Common myeloid progenitor, CD34-positive (primary cell): ENCODE data around the gene QDPR.
"Not testable (repeated sequence)": the region's sequence is repeated elsewhere in the genome, so short reads cannot be mapped to it uniquely, and the experiment has no call there.

Experiments
- CTCF ChIA-PET: fragments of 350-600 bp; sonication (Branson Sonifier 250); formaldehyde crosslinking; loops from one replicate; lab custom pipeline; 2021; ENCODE audit warnings: antibody characterized with exemption; lab: Charles Lee
- POLR2A ChIA-PET: fragments of 350-600 bp; sonication (Branson Sonifier 250); formaldehyde crosslinking; loops from one replicate; lab custom pipeline; 2021; ENCODE audit warnings: antibody characterized with exemption; lab: Charles Lee
- DNase-seq, 3 donors: peaks; one replicate each; pipeline versions ENCODE4 v3.0.0 to v3.0.0-alpha.2; 2013
- H3K27ac ChIP-seq, 2 experiments: 1 replicate in 1 of 2; 2 replicates in 1 of 2; pipeline ENCODE4 v1.7.0; 2013; ENCODE audit warnings: inconsistent platforms in 2 of 2, low read length in 2 of 2, mild to moderate bottlenecking in 2 of 2, low read depth in 1 of 2, moderate library complexity in 1 of 2; ENCODE audit not compliant: severe bottlenecking in 2 of 2, insufficient read depth in 1 of 2, poor library complexity in 1 of 2
- H3K27me3 ChIP-seq, 5 experiments: replicated peaks in 2 of 5; 1 replicate in 3 of 5; 2 replicates in 2 of 5; pipeline versions ENCODE4 v1.6.1 to v1.7.0; 2013; ENCODE audit warnings: low read length in 4 of 5, mild to moderate bottlenecking in 2 of 5, moderate library complexity in 2 of 5, inconsistent platforms in 1 of 5; ENCODE audit not compliant: insufficient read depth in 5 of 5, control insufficient read depth in 4 of 5
- H3K36me3 ChIP-seq, 4 experiments: 1 replicate in 2 of 4; 2 replicates in 2 of 4; pipeline versions ENCODE4 v1.6.1 to v1.7.0; 2013; ENCODE audit warnings: low read length in 3 of 4, control low read depth in 1 of 4, mild to moderate bottlenecking in 1 of 4; ENCODE audit not compliant: control insufficient read depth in 4 of 4, insufficient read depth in 4 of 4
- H3K4me1 ChIP-seq, 4 experiments: 1 replicate in 3 of 4; 2 replicates in 1 of 4; pipeline versions ENCODE4 v1.6.1 to v1.7.1; 2013; ENCODE audit warnings: low read length in 3 of 4, mild to moderate bottlenecking in 3 of 4, control low read depth in 1 of 4, inconsistent platforms in 1 of 4, moderate library complexity in 1 of 4; ENCODE audit not compliant: control insufficient read depth in 4 of 4, insufficient read depth in 4 of 4; ENCODE audit errors: control extremely low read depth in 1 of 4
- H3K4me3 ChIP-seq, 7 experiments: 1 replicate in 4 of 7; 2 replicates in 3 of 7; pipeline versions ENCODE4 v1.5.1 to v1.7.0; 2013; ENCODE audit warnings: mild to moderate bottlenecking in 7 of 7, low read length in 6 of 7, moderate library complexity in 6 of 7, inconsistent platforms in 2 of 7, low read depth in 2 of 7, control low read depth in 1 of 7; ENCODE audit not compliant: insufficient read depth in 4 of 7, control insufficient read depth in 1 of 7; ENCODE audit errors: extremely low read depth in 1 of 7
- H3K9me3 ChIP-seq, 5 experiments: 1 replicate in 4 of 5; 2 replicates in 1 of 5; pipeline versions ENCODE4 v1.6.1 to v1.7.1; 2013; ENCODE audit warnings: low read length in 4 of 5, mild to moderate bottlenecking in 2 of 5, inconsistent platforms in 1 of 5, low read depth in 1 of 5, moderate library complexity in 1 of 5; ENCODE audit not compliant: control insufficient read depth in 4 of 5, insufficient read depth in 2 of 5; ENCODE audit errors: control extremely low read depth in 1 of 5
- WGBS: methylation state at CpG from one replicate; pipeline ENCODE4 v1.1.5; 2013; ENCODE audit not compliant: insufficient coverage; 5-methylcytosine and 5-hydroxymethylcytosine counted together

Gene QDPR

GRCh38 chr4:17468619-17469221 is 43.2 kb downstream of the QDPR start:
- CTCF ChIA-PET, result interaction anchor here (0.6 to 5.6 kb wide), 8 partner anchors 15 to 1176 kb away, joined by 3 to 29 read pairs (median 4); no protein-coding TSS in a partner anchor
- POLR2A ChIA-PET, result no interaction called here
- DNase-seq, result peak; percentile 24 to 52 (median 49)

GRCh38 chr4:17463606-17464005 is 48.3 kb downstream of the QDPR start:
- Histone ChIP-seq H3K27me3 (no peaks in the 10 kb centered on the region), H3K36me3 (no peaks in the 10 kb centered on the region), H3K27ac (no peak overlapping the region), H3K4me1 (no peaks in the 10 kb centered on the region), H3K4me3 (no peak overlapping the region), H3K9me3 (peaks cover 0 to 9% (median 0%) of the 10 kb centered on the region in 5 experiments)
- DNase-seq, result no peak
- 100% methylated on average over 1 of the region's 1 CpG for WGBS
- CTCF ChIA-PET, result no interaction called here
- POLR2A ChIA-PET, result no interaction called here

More at GRCh38 chr4:17468619-17469221, 43.2 kb downstream of the QDPR start:
- Histone ChIP-seq H3K27me3 (no peaks in the 10 kb centered on the region), H3K27ac (no peak overlapping the region), H3K9me3 (no peaks in the 10 kb centered on the region), H3K4me3 (no peak overlapping the region), H3K4me1 (no peaks in the 10 kb centered on the region), H3K36me3 (no peaks in the 10 kb centered on the region)
- WGBS, result 63% methylated on average over 4 of the region's 9 CpGs

GRCh38 chr4:17450269-17450804 is 61.6 kb downstream of the QDPR start:
- DNase-seq, result no peak
- Histone ChIP-seq H3K4me1 (peaks cover 0 to 7% (median 0%) of the 10 kb centered on the region in 4 experiments), H3K27me3 (no peaks in the 10 kb centered on the region), H3K9me3 (peaks cover 0 to 7% (median 4%) of the 10 kb centered on the region in 5 experiments), H3K4me3 (no peak overlapping the region), H3K27ac (no peak overlapping the region), H3K36me3 (no peaks in the 10 kb centered on the region)
- POLR2A ChIA-PET, result no interaction called here
- no CpG with 5 or more reads among the region's 1 CpG for WGBS
- CTCF ChIA-PET, result interaction anchor here (1.0 to 1.3 kb wide), 2 partner anchors 10 to 22 kb away, joined by 3 to 4 read pairs; no protein-coding TSS in a partner anchor

GRCh38 chr4:17448689-17449088 is 63.2 kb downstream of the QDPR start:
- Histone ChIP-seq H3K27me3 (no peaks in the 10 kb centered on the region), H3K4me3 (no peak overlapping the region), H3K4me1 (peaks cover 0 to 7% (median 0%) of the 10 kb centered on the region in 4 experiments), H3K36me3 (no peaks in the 10 kb centered on the region), H3K9me3 (peaks cover 0 to 2% (median 0%) of the 10 kb centered on the region in 5 experiments), H3K27ac (no peak overlapping the region)
- peak; percentile 25 to 84 (median 79) for DNase-seq
- POLR2A ChIA-PET, result no interaction called here
- CTCF ChIA-PET, result interaction anchor here (0.6 to 2.9 kb wide), 6 partner anchors 9 to 118 kb away, joined by 3 to 10 read pairs (median 4); no protein-coding TSS in a partner anchor
- WGBS, result 0% methylated on average over 1 of the region's 3 CpGs

GRCh38 chr4:17447675-17448298 is 64.1 kb downstream of the QDPR start:
- ChIA-PET CTCF (interaction anchor here (0.7 to 2.9 kb wide), 12 partner anchors 10 to 654 kb away, joined by 3 to 10 read pairs (median 4); no protein-coding TSS in a partner anchor), POLR2A (no interaction called here)
- peaks cover 0 to 7% (median 0%) of the 10 kb centered on the region in 4 experiments for H3K4me1 ChIP-seq
- H3K4me3 ChIP-seq, result no peak overlapping the region
- H3K27ac ChIP-seq, result no peak overlapping the region
- DNase-seq, result peak; percentile 62 to 85 (median 79)
- no peaks in the 10 kb centered on the region for H3K36me3 ChIP-seq
- no peaks in the 10 kb centered on the region for H3K27me3 ChIP-seq
- no peaks in the 10 kb centered on the region for H3K9me3 ChIP-seq

GRCh38 chr4:17447056-17447455 is 64.8 kb downstream of the QDPR start:
- no peak for DNase-seq
- no peak overlapping the region for H3K27ac ChIP-seq
- H3K9me3 ChIP-seq, result no peaks in the 10 kb centered on the region
- WGBS, result 97% methylated on average over 4 of the region's 5 CpGs
- no peak overlapping the region for H3K4me3 ChIP-seq
- H3K4me1 ChIP-seq, result peaks cover 0 to 7% (median 0%) of the 10 kb centered on the region in 4 experiments
- CTCF ChIA-PET, result interaction anchor here (1.0 to 2.9 kb wide), 9 partner anchors 11 to 334 kb away, joined by 3 to 10 read pairs (median 3); no protein-coding TSS in a partner anchor
- H3K27me3 ChIP-seq, result no peaks in the 10 kb centered on the region
- no peaks in the 10 kb centered on the region for H3K36me3 ChIP-seq
- POLR2A ChIA-PET, result no interaction called here

GRCh38 chr4:17442477-17442876 is 69.4 kb downstream of the QDPR start:
- H3K4me3 ChIP-seq, H3K36me3 ChIP-seq, DNase-seq, H3K27me3 ChIP-seq, POLR2A ChIA-PET, H3K4me1 ChIP-seq, H3K27ac ChIP-seq, H3K9me3 ChIP-seq: not testable (repeated sequence)
- no CpG with 5 or more reads among the region's 1 CpG for WGBS
- CTCF ChIA-PET, result interaction anchor here (0.6 kb wide), 1 partner anchor 504 kb away, joined by 4 read pairs; no protein-coding TSS in a partner anchor
